SK-N-SH (cell line): ENCODE results near the gene FDPS.

Experiments used
- CHD2 ChIP-seq: fragments of 150-350 bp; IDR thresholded peaks from 2 replicates; pipeline ENCODE4 v1.6.1; 2018; ENCODE audit warnings: low read length; ENCODE audit not compliant: partially characterized antibody
- NFIC ChIP-seq: IDR thresholded peaks from 2 replicates; pipeline ENCODE4 v1.4.0; 2012; ENCODE audit warnings: borderline replicate concordance
- TEAD4 ChIP-seq: IDR thresholded peaks from 2 replicates; pipeline ENCODE4 v1.4.0; 2012; ENCODE audit warnings: mild to moderate bottlenecking, borderline replicate concordance; ENCODE audit not compliant: insufficient read depth
- TF ChIP-seq, protein P1 (sequence below): fragments of 200-600 bp; sonication (generic); IDR thresholded peaks from 2 replicates; pipeline ENCODE4 v1.6.1; 2017; ENCODE audit warnings: antibody characterized with exemption, mild to moderate bottlenecking, moderate library complexity

DNA sequence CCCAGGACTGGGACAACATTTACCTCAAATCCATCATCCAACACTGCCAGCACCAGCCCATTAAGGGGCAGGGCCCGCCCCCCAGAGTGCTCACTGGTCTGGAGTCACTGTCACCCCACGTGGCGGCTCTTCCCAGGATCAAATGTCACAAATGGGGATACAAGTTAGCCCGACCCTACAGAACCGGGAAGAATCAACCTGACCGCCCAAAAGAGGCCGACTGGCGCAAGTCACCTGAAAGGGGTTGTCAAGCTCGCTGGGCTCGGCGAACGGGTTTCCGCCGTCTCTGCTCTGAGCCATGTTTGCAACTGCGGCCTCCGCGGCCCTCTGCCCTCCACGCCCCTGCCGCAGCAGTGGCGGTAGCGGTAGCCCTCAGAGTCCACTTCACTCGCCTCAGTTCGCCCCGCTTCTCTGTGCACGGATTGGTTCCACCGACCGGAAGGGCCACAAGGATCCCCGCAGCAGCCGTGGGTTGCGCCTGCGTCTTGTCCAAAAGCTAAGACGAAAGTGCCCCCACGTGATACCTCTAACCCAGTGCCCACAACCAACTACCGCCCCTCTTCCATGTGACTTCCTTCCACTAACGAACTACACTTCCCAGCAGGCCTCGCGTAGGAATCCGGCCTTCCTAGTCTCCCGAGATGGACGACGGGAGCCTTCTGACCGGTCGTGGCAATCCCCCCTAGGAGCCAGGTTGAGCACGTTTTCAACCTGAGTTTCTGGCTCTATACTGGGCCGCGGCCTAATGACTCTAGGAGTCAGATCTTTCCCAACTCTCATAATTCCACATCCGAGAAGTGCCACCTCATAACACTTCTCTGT lies 46.6 kb upstream of the FDPS start, which contains the start of gene SCAMP3:
- TF ChIP-seq CHD2 (peak; percentile 98), NFIC (no peak), TEAD4 (no peak)
- TF ChIP-seq, protein P1, sequence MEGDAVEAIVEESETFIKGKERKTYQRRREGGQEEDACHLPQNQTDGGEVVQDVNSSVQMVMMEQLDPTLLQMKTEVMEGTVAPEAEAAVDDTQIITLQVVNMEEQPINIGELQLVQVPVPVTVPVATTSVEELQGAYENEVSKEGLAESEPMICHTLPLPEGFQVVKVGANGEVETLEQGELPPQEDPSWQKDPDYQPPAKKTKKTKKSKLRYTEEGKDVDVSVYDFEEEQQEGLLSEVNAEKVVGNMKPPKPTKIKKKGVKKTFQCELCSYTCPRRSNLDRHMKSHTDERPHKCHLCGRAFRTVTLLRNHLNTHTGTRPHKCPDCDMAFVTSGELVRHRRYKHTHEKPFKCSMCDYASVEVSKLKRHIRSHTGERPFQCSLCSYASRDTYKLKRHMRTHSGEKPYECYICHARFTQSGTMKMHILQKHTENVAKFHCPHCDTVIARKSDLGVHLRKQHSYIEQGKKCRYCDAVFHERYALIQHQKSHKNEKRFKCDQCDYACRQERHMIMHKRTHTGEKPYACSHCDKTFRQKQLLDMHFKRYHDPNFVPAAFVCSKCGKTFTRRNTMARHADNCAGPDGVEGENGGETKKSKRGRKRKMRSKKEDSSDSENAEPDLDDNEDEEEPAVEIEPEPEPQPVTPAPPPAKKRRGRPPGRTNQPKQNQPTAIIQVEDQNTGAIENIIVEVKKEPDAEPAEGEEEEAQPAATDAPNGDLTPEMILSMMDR = 0 out of 2 replicates have a peak, but pooled peaks have one; percentile 1
